Ecto neural progenitor cell (in vitro differentiated cells): ENCODE measurements around the gene HYOU1.
"Not testable (repeated sequence)": the region's sequence is repeated elsewhere in the genome, so short reads cannot be mapped to it uniquely, and the experiment has no call there.

Experiments
- DNase-seq: peaks from one replicate; pipeline ENCODE4 v3.0.0-alpha.2; 2018; ENCODE audit warnings: low spot score

HYOU1 gene

GRCh38 chr11:119042927-119043326 is 14.1 kb downstream of the HYOU1 start:
- DNase-seq = no peak

- DNase-seq = no peak
Measured at GRCh38 chr11:119041821-119042514, 15.0 kb downstream of the HYOU1 start.

GRCh38 chr11:119039471-119039870 is 17.5 kb downstream of the HYOU1 start:
- not testable (repeated sequence) for DNase-seq

DNA sequence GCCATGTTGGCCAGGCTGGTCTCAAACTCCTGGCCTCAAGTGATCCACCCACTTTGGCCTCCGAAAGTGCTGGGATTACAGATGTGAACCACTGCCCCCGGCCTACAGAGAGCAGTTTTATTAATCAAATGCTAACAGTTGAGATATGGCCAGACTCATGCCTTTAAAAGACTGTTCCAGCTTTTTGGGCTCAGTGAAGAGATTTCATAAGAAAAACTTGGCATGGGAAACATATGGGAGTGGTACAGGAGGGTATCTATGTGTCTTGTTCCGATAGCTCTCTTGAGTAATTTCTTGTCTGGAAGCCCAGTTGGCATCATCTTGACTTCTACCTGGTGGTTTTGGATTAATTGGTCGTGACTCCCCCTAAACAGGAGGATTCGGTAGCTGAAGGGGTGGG is 18.1 kb downstream of the HYOU1 start:
- no peak for DNase-seq

GRCh38 chr11:119034813-119035212 is 22.2 kb downstream of the HYOU1 start:
- DNase-seq = no peak

- not testable (repeated sequence) for DNase-seq
Measured at GRCh38 chr11:119033421-119033820, 23.6 kb downstream of the HYOU1 start.

GRCh38 chr11:119031912-119032280 is 25.1 kb downstream of the HYOU1 start:
- no peak for DNase-seq

DNA sequence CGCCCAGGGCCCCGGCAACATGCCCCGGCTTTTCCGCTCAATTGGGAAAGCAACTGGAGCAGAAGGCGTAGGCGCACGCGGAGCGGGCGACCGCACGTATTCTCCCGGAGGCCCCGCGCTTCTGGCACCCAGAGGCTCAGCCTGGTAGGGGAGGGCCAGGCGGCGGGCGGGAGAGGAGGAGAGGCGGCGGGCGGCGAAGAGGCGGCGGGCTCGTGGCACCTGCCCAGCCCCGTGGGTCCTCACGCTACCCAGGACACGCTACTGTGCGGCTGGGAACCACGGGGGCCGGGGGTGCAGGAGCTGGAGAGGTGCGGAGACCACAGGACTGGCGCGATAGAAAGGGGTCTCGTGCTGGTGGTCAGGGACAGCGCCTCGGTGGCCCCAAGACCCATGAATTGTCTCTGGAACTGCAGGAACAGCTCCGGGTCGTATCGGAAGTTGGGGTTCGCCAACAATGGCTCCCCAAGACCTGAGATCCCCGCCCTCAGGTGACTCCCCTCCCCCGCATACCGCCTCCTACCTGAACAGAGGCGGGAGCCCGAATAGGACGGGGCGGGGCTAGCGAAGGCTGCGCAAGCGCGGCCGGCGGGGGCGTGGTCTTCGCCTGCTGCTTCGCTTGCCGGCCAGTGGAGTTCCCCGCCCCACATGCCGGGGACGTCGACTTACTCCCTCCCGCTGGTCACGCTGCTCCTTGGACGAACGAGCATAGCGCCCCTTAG is 26.5 kb downstream of the HYOU1 start, which contains the start of gene SLC37A4:
Gene SLC37A4 (minus strand): TSS at position 549 of the 719 bp plus-strand sequence.
- peak; percentile 98 for DNase-seq

DNA sequence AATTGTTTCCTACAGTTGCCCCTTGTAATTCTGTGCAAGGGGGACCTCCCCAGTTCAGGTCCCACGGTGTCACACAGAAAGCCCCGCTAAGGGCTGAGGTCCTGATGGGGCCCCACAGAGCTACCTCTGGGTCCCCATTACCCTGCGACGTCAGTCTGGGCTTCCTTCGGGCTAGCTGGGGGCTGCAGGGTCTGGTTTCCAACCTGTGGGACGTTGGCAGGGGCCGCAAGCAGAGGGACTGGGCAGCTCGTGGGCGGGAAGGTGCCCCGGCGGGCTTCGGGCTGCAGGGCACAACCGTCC is 27.0 kb downstream of the HYOU1 start:
- no peak for DNase-seq

GRCh38 chr11:119029340-119030028 is 27.5 kb downstream of the HYOU1 start:
- peak; percentile 53 for DNase-seq

DNA sequence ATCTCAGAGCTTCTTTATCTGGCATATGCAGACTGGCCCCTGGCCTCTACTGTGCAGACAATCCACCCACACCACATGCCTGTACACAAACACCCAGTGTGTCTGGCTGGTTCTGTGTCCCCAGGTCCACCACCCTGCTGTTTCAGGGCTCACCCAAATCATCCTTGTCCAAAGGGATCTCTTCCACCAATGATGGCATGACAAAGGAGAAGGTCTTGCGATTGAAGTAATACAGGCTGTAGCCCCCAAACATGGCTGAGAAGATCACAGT is 28.0 kb downstream of the HYOU1 start:
- no peak for DNase-seq

- DNase-seq = no peak
Measured at GRCh38 chr11:119028346-119029068, 28.5 kb downstream of the HYOU1 start.

- no peak for DNase-seq
Measured at GRCh38 chr11:119027561-119028345, 29.3 kb downstream of the HYOU1 start.

- DNase-seq = no peak
Measured at GRCh38 chr11:119026970-119027369, 30.0 kb downstream of the HYOU1 start.

DNA sequence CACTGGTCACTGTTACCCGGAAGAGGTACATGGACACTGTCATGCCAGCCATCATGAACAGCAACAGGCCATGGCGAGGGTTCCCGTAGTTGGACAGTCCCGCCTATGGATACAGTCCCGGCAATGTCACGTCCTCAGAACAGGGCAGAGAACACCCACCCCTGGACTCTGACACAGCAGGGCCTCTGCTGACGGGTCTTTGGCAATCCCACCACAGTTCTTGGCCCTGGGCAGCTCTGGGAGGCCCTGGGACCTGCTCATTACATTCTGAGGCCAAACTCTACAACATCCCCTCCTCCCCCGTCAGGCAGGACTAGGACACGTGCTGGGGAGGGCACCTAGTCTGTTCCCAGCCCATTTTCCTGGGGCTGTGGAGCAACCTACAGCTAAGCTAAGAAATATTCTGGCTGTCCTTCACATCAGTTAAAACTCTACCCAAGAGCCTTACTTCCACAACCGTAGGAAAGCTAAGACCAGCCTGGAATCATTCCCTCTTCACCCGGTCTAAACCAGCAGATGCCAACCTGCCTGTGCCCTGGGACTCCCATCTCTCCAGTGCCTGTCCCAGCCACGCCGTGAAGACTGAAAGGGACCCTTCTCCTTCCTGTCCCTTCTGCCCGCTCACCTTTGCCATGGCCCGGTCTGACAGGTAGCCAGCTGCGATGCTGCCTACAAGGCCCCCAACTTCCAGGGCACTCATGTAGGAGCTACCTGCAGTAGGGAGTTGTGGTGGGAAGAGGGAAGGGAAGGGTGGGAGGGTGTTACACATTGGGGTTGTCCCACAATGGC is 30.8 kb downstream of the HYOU1 start:
- no peak for DNase-seq

- no peak for DNase-seq
Measured at GRCh38 chr11:119025541-119025940, 31.5 kb downstream of the HYOU1 start.

GRCh38 chr11:119025099-119025473 is 31.9 kb downstream of the HYOU1 start:
- DNase-seq = no peak

GRCh38 chr11:119024430-119025098 is 32.4 kb downstream of the HYOU1 start:
- no peak for DNase-seq

DNA sequence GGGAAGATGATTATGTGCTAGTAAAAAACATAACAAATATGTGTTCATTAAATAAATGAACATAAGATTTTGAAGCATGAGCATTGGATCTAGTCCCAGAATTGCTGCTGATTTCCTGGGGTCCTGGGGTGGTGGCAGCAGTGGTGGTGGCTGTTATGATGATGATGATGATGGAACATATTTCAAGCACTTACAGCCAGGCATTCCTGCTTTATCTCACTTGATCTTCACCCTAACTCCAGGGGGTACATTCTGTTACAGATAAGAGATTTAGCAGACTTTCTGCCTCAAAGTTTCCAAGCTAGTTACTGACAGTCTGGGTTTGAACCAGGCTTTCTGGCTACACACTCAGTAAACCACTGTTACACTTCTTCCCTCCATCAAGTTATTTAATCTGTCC is 33.3 kb downstream of the HYOU1 start:
- DNase-seq = no peak

GRCh38 chr11:119021631-119022030 is 35.4 kb downstream of the HYOU1 start:
- no peak for DNase-seq

DNA sequence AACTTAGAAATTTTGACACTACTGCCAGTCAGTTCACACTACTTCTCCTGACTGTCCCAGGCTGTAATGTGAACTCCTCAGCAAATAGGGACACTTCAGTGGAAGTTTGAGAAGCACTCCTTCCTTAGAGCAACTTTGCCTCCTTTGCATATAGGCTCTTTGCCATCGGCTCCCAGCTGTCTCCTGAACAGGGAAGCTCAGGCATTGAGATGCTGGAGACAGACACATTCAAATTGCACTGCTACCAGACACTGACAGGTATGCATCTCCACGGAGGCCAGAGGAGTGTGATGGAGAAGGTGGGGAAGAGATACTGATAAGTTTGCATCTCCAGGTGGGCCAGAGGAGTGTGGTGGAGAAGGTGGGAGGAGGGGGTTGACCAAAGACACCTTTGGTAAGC is 37.0 kb downstream of the HYOU1 start:
- DNase-seq = no peak
